HL-60/S4 treated with retinoic acid at 250 ng/mL for 4 days and 3 days (cell line): ENCODE results near the gene NCS1.

Experiments used
- in situ Hi-C: fragments of 300-500 bp; cut with MboI; formaldehyde crosslinking; loops from 2 replicates; pipeline ENCODE4 v1.7.0; 2022; ENCODE audit warnings: low sequenced_read_pairs

Gene NCS1

DNA sequence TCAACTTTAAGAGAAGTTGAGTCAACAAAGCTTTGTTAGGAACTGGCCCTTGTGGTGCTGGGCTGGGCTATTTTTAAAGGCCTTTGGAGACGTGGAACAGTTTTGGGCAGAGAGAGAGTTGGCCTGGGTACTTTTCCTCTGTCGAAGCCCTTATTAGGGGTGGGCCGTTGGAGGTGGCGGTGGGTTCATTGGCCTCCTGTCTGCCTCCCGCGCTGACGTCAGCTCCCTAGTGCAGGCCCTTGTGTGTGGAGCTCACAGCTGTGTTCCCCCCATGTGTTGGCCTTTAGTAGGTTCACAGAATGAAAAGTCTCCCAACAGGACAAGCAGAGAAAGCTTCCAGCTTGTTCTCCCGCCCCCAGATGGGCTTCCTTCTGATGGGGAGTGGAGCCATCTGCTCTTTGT lies 2.7 kb downstream of the NCS1 start:
- in situ Hi-C loops = no loop called here

GRCh38 chr9:130175355-130175754 lies 3.2 kb downstream of the NCS1 start:
- in situ Hi-C loops = no loop called here

DNA sequence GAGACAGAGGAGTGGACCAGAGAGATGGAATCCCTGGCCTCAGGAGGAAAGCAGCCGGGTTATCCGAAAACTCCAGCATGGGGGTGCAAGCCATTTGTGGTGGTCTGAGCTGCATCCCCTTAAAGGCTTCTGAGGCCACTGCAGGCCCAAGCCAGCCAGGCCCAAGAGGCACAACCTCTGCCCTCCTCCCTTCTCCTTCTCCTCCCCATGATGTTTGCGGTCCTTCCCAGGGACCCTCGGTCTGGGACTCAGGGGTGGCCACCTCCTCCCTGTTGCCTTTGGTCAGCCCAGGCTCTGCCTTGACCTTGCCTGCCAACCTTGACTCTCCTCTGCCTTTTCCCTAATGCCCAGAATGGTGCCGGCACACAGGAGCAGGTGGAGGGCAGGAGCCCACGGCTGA lies 4.6 kb downstream of the NCS1 start:
- in situ Hi-C loops = no loop called here

GRCh38 chr9:130177898-130178805 lies 5.9 kb downstream of the NCS1 start:
- in situ Hi-C loops = no loop called here

DNA sequence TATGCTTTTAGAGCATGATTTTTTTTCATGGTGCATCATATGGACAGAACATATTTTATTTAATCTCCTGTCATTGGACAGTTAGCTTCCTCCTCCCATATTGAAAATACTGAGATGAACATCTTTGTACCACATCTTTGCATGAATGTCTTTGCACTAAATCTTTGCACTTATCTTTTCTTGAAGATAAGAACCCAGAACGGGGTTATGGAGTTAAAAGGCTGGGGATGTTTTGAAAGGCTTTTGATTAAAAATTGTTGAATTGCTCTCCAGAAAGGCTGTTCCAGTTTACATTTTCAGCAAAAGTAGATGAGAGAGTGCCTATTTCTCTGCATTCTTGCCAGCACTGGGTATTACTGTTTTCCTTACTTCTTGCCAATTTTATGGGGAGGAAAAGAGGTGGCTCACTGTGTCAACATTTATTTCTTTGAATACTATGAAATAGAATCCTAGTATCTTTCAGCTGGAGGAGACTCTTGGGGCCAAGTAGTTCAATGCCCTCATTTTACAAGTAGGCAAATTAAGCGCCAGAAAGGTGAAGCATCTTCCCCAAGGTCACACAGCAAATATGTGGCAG lies 7.2 kb downstream of the NCS1 start:
- in situ Hi-C loops = no loop called here

- in situ Hi-C loops = no loop called here
These were observed 8.3 kb downstream of the NCS1 start for GRCh38 chr9:130180516-130180915.

- in situ Hi-C loops = no loop called here
These were observed 9.6 kb downstream of the NCS1 start for GRCh38 chr9:130181678-130182380.

- in situ Hi-C loops = no loop called here
These were observed 10.2 kb downstream of the NCS1 start for GRCh38 chr9:130182381-130182909.

- in situ Hi-C loops = no loop called here
These were observed 11.0 kb downstream of the NCS1 start for GRCh38 chr9:130183133-130183762.

GRCh38 chr9:130185017-130185416 lies 12.8 kb downstream of the NCS1 start:
- in situ Hi-C loops = no loop called here

- in situ Hi-C loops = no loop called here
These were observed 13.4 kb downstream of the NCS1 start for GRCh38 chr9:130185490-130186031.

GRCh38 chr9:130186051-130186450 lies 13.8 kb downstream of the NCS1 start:
- in situ Hi-C loops = no loop called here

GRCh38 chr9:130186839-130187522 lies 14.8 kb downstream of the NCS1 start:
- in situ Hi-C loops = no loop called here

DNA sequence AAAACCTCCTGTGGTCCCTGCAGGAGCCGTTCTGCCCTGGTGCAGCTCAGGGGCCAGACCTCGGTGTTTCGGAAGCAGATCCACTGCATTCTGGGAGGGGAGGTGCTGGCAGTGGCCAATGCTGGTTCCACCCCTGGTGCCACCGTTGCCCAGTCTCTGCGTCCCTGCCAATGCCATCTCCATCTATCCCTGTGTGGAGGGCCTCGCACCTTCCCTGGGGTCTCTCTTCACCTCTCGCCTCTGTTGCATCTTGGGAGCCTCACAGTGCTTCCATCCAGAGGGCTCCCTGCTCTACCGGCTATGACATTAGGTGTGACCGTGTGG lies 15.3 kb downstream of the NCS1 start:
- in situ Hi-C loops = no loop called here

DNA sequence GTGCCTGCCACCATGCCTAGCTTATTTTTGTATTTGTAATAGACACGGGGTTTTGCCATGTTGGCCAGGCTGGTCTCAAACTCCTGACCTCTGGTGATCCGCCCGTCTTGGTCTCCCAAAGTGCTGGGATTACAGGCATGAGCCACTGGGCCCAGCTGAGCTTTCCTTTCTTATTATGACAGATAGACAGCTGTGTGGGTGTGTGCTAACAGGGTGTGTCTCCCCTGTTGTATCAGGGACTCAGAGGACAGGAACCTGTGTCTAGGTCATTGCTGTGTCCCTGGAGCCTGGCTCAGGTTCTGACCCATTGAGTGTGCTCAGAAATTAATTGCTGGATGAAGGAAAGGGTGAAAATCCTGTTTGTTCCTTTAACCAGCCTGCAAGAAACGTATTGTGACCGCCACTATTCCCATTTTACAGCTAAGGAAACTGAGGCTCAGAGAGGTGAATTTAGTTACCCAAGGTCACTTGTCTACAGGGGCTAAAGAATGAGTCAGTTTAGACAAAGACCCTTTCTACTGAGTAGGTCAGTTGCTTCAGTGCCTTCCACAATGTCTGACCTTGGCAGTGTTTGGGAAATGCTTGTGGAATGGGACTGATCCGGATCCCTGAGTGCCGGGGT lies 16.8 kb downstream of the NCS1 start:
- in situ Hi-C loops = no loop called here

DNA sequence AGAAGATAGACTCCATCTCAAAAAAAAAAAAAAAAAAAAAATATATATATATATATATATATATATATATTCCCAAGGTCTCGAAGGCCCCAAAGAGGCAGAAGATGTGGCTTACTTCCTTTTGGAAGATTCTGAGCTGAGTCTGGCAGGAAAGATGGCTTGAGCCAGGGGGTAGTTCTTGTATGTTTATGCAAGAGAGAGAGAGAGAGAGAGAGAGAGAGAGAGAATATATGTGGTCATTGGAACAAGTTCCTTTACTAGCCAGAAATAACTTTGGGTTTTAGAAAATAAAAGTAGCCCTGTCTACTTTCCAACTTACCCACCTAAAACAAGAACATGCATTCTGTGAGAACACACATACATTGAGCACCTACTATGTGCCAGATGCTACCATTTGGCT lies 17.6 kb downstream of the NCS1 start:
- in situ Hi-C loops = no loop called here

DNA sequence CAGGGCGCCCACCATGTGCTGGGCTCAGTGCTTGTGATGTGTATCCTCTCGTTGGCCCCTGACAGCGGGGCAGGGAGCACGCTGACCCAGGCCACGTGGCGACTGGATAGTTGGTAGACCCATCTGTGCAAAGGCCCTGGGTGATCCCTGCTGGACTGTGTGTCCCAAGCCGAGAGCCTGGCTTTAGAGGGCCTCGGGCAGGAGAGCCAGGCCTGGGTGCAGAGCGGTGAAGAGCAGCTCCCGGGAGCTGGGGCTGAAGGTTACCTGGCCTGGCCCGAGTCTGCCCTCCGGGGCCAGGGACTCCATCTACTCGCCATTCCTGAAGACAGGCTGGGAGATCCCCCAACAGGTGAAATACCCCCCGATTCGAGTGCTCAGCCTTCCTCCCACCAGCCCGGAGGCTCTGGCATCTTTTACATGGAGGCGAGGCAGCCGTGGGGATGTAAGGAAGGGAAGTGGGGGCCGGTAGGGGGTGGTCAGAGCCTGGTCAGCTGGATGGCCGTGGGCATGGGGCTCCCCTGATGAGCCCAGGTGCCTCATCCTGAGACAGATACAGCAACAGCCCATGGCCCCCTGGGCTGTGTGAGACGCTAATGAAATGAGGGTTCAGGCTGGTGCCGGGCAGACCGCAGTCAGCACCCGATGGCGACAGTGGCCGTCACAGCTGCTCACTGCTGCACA lies 19.0 kb downstream of the NCS1 start:
- in situ Hi-C loops = no loop called here

DNA sequence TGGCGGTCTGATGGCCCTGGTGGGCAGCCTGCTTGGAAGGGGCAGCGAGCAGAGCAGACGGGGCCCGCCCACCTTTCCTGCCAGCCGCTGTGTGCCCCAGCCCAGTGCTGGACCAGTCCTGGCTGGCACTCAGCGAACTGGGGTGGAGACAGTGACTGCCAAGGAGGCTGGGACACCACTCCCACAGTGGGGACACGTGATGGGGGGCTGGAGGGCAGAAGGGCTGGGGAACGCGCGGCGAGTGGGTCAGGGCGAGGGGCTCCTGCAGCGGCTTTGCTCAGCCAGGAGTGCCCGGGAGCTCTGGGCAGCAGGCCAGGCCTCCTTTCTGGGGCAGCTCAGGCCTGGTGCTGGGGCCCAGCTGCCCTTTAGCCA lies 19.5 kb downstream of the NCS1 start:
- in situ Hi-C loops = no loop called here

GRCh38 chr9:130192382-130192999 lies 20.3 kb downstream of the NCS1 start:
- in situ Hi-C loops = no loop called here
